IMR-90 (cell line): ENCODE results near the gene KRTAP10-6. TPM values are rescaled to one million over a fixed set of nuclear protein-coding genes. Genes with fewer than 3 reads are reported as not detected.

Experiments used
- ATAC-seq: fragments of 200-7000 bp; cut with Tn5 transposase; 2 replicates; pipeline ENCODE4 v1.9.1; 2020; ENCODE audit warnings: low read depth, mild to moderate bottlenecking, moderate library complexity
- BruUV-seq: library from RNA; stranded (reverse); fragments of 400-500 nt; replicated peaks from 2 replicates; lab custom pipeline; 2021; lab: Mats Ljungman, UMichigan
- CTCF ChIA-PET: fragments of 300-600 bp; formaldehyde crosslinking; extraction: SDS; loops from one replicate; lab custom pipeline; 2021; ENCODE audit warnings: antibody characterized with exemption; lab: Yijun Ruan, JAX
- POLR2A ChIA-PET: fragments of 300-600 bp; sonication (Branson Sonifier 250); formaldehyde crosslinking; loops from one replicate; lab custom pipeline; 2022; ENCODE audit warnings: antibody characterized with exemption; ENCODE audit not compliant: unreplicated experiment; lab: Charles Lee
- DNase-seq: peaks from one replicate; pipeline ENCODE4 v3.0.0; 2013
- H2AFZ ChIP-seq: replicated peaks from 2 replicates; pipeline ENCODE3; 2013; ENCODE audit warnings: low read length, mild to moderate bottlenecking; ENCODE audit not compliant: poor library complexity
- H2AK5ac ChIP-seq: 2 replicates; pipeline ENCODE4 v1.6.1; 2013; ENCODE audit warnings: low read depth, low read length, inconsistent platforms
- H2AK9ac ChIP-seq: replicated peaks from 2 replicates; pipeline ENCODE3; 2013; ENCODE audit warnings: mild to moderate bottlenecking, low read depth, low read length, moderate library complexity; ENCODE audit not compliant: poor library complexity
- H2BK120ac ChIP-seq: 2 replicates; pipeline ENCODE4 v1.6.1; 2013; ENCODE audit warnings: low read depth, low read length, inconsistent platforms
- H2BK15ac ChIP-seq: 3 replicates; pipeline ENCODE4 v1.6.1; 2013; ENCODE audit warnings: low read depth, low read length, inconsistent platforms
- H2BK20ac ChIP-seq: 2 replicates; pipeline ENCODE4 v1.6.1; 2013; ENCODE audit warnings: low read depth, mild to moderate bottlenecking, inconsistent platforms, low read length, moderate library complexity
- H2BK5ac ChIP-seq: 2 replicates; pipeline ENCODE4 v1.6.1; 2013; ENCODE audit warnings: mild to moderate bottlenecking, low read depth, low read length, inconsistent platforms; ENCODE audit not compliant: poor library complexity, severe bottlenecking
- H3K14ac ChIP-seq: replicated peaks from 2 replicates; pipeline ENCODE4 v1.6.1; 2013; ENCODE audit warnings: low read depth, low read length, inconsistent platforms
- H3K18ac ChIP-seq: 2 replicates; pipeline ENCODE4 v1.6.1; 2013; ENCODE audit warnings: low read depth, low read length, control low read depth
- H3K23ac ChIP-seq: 2 replicates; pipeline ENCODE4 v1.6.1; 2013; ENCODE audit warnings: low read depth, low read length, inconsistent platforms
- H3K27ac ChIP-seq: 2 replicates; pipeline ENCODE4 v1.5.1; 2013; ENCODE audit warnings: mild to moderate bottlenecking, control low read depth, low read length; ENCODE audit not compliant: insufficient read depth
- H3K27me3 ChIP-seq: 2 replicates; pipeline ENCODE4 v1.6.1; 2013; ENCODE audit warnings: low read length; ENCODE audit not compliant: control insufficient read depth, insufficient read depth
- H3K36me3 ChIP-seq: 2 replicates; pipeline ENCODE4 v1.6.1; 2013; ENCODE audit warnings: low read length, mixed read lengths; ENCODE audit not compliant: control insufficient read depth, insufficient read depth
- H3K4ac ChIP-seq: 2 replicates; pipeline ENCODE4 v1.6.1; 2013; ENCODE audit warnings: low read depth, low read length, inconsistent platforms
- H3K4me1 ChIP-seq: 2 replicates; pipeline ENCODE4 v1.6.1; 2013; ENCODE audit warnings: low read length, mixed read lengths; ENCODE audit not compliant: control insufficient read depth, insufficient read depth
- H3K4me2 ChIP-seq: 2 replicates; pipeline ENCODE4 v1.6.1; 2013; ENCODE audit warnings: low read depth, mild to moderate bottlenecking, control low read depth, low read length, moderate library complexity
- H3K4me3 ChIP-seq: 2 replicates; pipeline ENCODE4 v1.5.1; 2013; ENCODE audit warnings: low read depth, mild to moderate bottlenecking, control low read depth, low read length, moderate library complexity; ENCODE audit not compliant: insufficient read depth
- H3K56ac ChIP-seq: 2 replicates; pipeline ENCODE4 v1.6.1; 2013; ENCODE audit warnings: low read length, inconsistent platforms; ENCODE audit not compliant: insufficient read depth; ENCODE audit errors: extremely low read depth
- H3K79me1 ChIP-seq, 2 experiments: 2 replicates each; pipeline ENCODE4 v1.6.1; 2013; ENCODE audit warnings: low read length in 2 of 2, inconsistent platforms in 1 of 2, low read depth in 1 of 2
- H3K9ac ChIP-seq: 2 replicates; pipeline ENCODE4 v1.6.1; 2013; ENCODE audit warnings: low read depth, low read length, control low read depth
- H3K9me1 ChIP-seq: 2 replicates; pipeline ENCODE4 v1.6.1; 2013; ENCODE audit warnings: low read length, inconsistent platforms; ENCODE audit not compliant: insufficient read depth
- H3K9me3 ChIP-seq: 2 replicates; pipeline ENCODE4 v1.6.1; 2013; ENCODE audit warnings: low read length; ENCODE audit not compliant: control insufficient read depth, insufficient read depth
- H4K20me1 ChIP-seq: 2 replicates; pipeline ENCODE4 v1.6.1; 2013; ENCODE audit warnings: low read length, inconsistent platforms; ENCODE audit not compliant: insufficient read depth
- H4K5ac ChIP-seq: 2 replicates; pipeline ENCODE4 v1.6.1; 2013; ENCODE audit warnings: mild to moderate bottlenecking, low read depth, low read length, control low read depth
- H4K8ac ChIP-seq, 2 experiments: 2 replicates each; pipeline ENCODE4 v1.6.1; 2013; ENCODE audit warnings: low read depth in 2 of 2, low read length in 2 of 2, control low read depth in 1 of 2, inconsistent platforms in 1 of 2
- H4K91ac ChIP-seq: 2 replicates; pipeline ENCODE4 v1.6.1; 2013; ENCODE audit warnings: low read depth, low read length, inconsistent platforms; ENCODE audit not compliant: insufficient read depth
- BHLHE40 ChIP-seq: fragments of 150-350 bp; IDR thresholded peaks from 2 replicates; pipeline ENCODE4 v1.6.1; 2016; ENCODE audit warnings: mild to moderate bottlenecking, low read depth, low read length
- CEBPB ChIP-seq: IDR thresholded peaks from 2 replicates; pipeline ENCODE4 v1.6.1; 2012; ENCODE audit warnings: low read depth, low read length, improper control_type of control experiment
- CTCF ChIP-seq: conservative IDR thresholded peaks from 2 replicates; pipeline ENCODE4 v1.5.1; 2012; ENCODE audit warnings: mild to moderate bottlenecking, low read depth, low read length, improper control_type of control experiment
- FOS ChIP-seq: fragments of 150-350 bp; IDR thresholded peaks from 2 replicates; pipeline ENCODE4 v1.6.1; 2016; ENCODE audit warnings: low read depth, low read length
- MAFK ChIP-seq: IDR thresholded peaks from 2 replicates; pipeline ENCODE4 v1.6.1; 2012; ENCODE audit warnings: low read depth, low read length, improper control_type of control experiment
- NFE2L2 ChIP-seq: fragments of 150-350 bp; IDR thresholded peaks from 2 replicates; pipeline ENCODE4 v1.6.1; 2016; ENCODE audit warnings: low read depth, mild to moderate bottlenecking, low read length
- RAD21 ChIP-seq: IDR thresholded peaks from 2 replicates; pipeline ENCODE4 v1.6.1; 2012; ENCODE audit warnings: low read length, improper control_type of control experiment
- RCOR1 ChIP-seq: IDR thresholded peaks from 2 replicates; pipeline ENCODE4 v1.6.1; 2012; ENCODE audit warnings: mild to moderate bottlenecking, low read length, improper control_type of control experiment; ENCODE audit not compliant: insufficient replicate concordance
- RFX5 ChIP-seq: IDR thresholded peaks from 2 replicates; pipeline ENCODE4 v1.8.0; 2012; ENCODE audit warnings: low read depth, mild to moderate bottlenecking, low read length, moderate library complexity
- WGBS, 2 experiments: methylation state at CpG; one replicate each; pipeline versions ENCODE4 v1.1.5 to v1.1.7; 2013; ENCODE audit warnings: missing lambda C conversion rate in 2 of 2; ENCODE audit not compliant: insufficient read length in 1 of 2; ENCODE audit errors: extremely low coverage in 2 of 2; 5-methylcytosine and 5-hydroxymethylcytosine counted together
- dilution Hi-C: fragments of 300-500 bp; cut with HindIII; formaldehyde crosslinking; loops from one replicate; pipeline ENCODE4 v1.14.3; 2018; ENCODE audit warnings: low sequenced_read_pairs; ENCODE audit not compliant: unreplicated experiment
- in situ Hi-C: fragments of 300-500 bp; cut with MboI; formaldehyde crosslinking; loops from 3 replicates; pipeline ENCODE4 v1.14.3; 2019; ENCODE audit warnings: low sequenced_read_pairs, inconsistent platforms, mixed read lengths
- intact Hi-C: fragments of 100-400 bp; cut with micrococcal nuclease; formaldehyde crosslinking; loops from 2 replicates; pipeline ENCODE4 v1.10.0; 2022
- polyA plus RNA-seq, 3 experiments: library from polyadenylated mRNA; depleted of rRNA; stranded (reverse); fragments of >200 nt; gene quantifications; 2 replicates each; pipeline ENCODE4 v1.2.3, GENCODE V29; 2012; ENCODE audit warnings: low replicate concordance in 1 of 3
- total RNA-seq: library from RNA; depleted of rRNA; stranded (reverse); fragments of >200 nt; gene quantifications from 2 replicates; pipeline ENCODE4 v1.2.3, GENCODE V29; 2012

Gene KRTAP10-6
- total and polyA plus RNA-seq, 2 of the 4 experiments (the other 2 are of a cell fraction) = not detected

DNA sequence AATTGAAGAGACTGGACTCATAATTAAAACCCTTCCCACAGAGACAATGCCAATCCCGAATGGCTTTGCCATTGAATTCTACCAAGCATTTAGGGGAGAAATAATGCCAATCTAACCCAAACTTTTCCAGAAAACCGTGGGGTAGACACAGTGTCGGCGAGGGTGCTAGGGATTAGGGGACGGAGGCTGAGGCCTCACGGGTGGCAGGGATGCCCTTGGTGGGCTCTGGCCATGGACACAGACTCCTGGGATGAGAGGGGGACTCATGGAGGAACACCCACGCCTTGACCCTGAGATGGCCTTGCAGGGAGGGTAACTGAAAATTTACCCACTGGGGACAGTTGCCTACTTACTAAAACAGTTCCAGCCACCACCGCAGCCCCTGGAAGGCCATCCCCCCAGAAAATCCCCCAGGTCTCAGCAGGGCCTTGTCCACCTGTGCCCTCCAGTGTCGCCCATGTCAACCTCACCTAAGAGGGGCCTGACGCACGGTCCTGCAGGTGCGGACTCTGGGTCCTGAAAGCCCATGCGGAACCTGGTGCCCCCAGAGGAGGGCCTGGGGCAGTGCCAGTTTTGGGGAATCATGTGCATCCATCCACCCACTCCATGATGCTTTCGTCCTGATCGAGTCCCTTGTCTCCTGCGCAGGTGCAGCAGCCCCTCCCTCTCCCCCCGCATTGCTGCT, 13.8 kb downstream of the KRTAP10-6 start:
- CTCF ChIA-PET = no interaction called here
- no peaks in the 10 kb centered on the region for H3K4me1 ChIP-seq
- H4K91ac ChIP-seq = no peak overlapping the region
- H3K36me3 ChIP-seq = no peaks in the 10 kb centered on the region
- no peaks in the 10 kb centered on the region; the same call in 1 of the 2 replicates for H3K27me3 ChIP-seq
- no peak overlapping the region for H2AFZ ChIP-seq
- no peak overlapping the region for H4K8ac ChIP-seq
- H4K20me1 ChIP-seq = no peaks in the 10 kb centered on the region
- H2AK5ac ChIP-seq = no peak overlapping the region
- H2BK20ac ChIP-seq = no peak overlapping the region
- no peaks in the 10 kb centered on the region for H3K79me1 ChIP-seq
- H3K9me3 ChIP-seq = peaks cover 11% of the 10 kb centered on the region
- 52% methylated on average over 7 of the region's 17 CpGs; no CpG with 5 or more reads in 1 of the 2 experiments for WGBS, 2 experiments
- H3K4me3 ChIP-seq = no peak overlapping the region
- no peak overlapping the region for H3K23ac ChIP-seq
- no peak overlapping the region for H3K4ac ChIP-seq
- H2BK5ac ChIP-seq = no peak overlapping the region
- BruUV-seq = no TSS peak
- H2BK120ac ChIP-seq = no peak overlapping the region
- no peak overlapping the region for H3K9ac ChIP-seq
- ATAC-seq = no peak
- POLR2A ChIA-PET = no interaction called here
- no peak overlapping the region for H3K4me2 ChIP-seq
- no peak overlapping the region for H2AK9ac ChIP-seq
- H3K14ac ChIP-seq = no peak overlapping the region
- no peaks in the 10 kb centered on the region for H3K9me1 ChIP-seq
- no peak for DNase-seq
- H4K5ac ChIP-seq = no peak overlapping the region
- dilution Hi-C loops = no loop called here
- H3K56ac ChIP-seq = no peak overlapping the region
- in situ Hi-C loops = no loop called here
- no peak for TF ChIP-seq RAD21
- no peak for TF ChIP-seq FOS
- TF ChIP-seq RCOR1 = no peak
- no peak for TF ChIP-seq NFE2L2
- TF ChIP-seq MAFK = no peak
- no peak for TF ChIP-seq CEBPB
- no peak for TF ChIP-seq CTCF
- no peak for TF ChIP-seq RFX5
- TF ChIP-seq BHLHE40 = no peak
- H3K18ac ChIP-seq = no peak overlapping the region
- intact Hi-C loops = no loop called here
- no peak overlapping the region for H2BK15ac ChIP-seq
- no peak overlapping the region for H3K27ac ChIP-seq
